CD4-positive, alpha-beta T cell (primary cell): ENCODE results near the gene FOXO1. TPM values are rescaled to one million over a fixed set of nuclear protein-coding genes. Genes with fewer than 3 reads are reported as not detected.

Experiments used
- ATAC-seq: fragments of 200-7000 bp; cut with Tn5 transposase; one replicate; pipeline ENCODE4 v1.10.0; 2022; ENCODE audit warnings: mild to moderate bottlenecking; ENCODE audit not compliant: poor library complexity
- CTCF ChIA-PET: fragments of 350-600 bp; sonication (Branson Sonifier 250); formaldehyde crosslinking; loops from one replicate; lab custom pipeline; 2021; ENCODE audit warnings: antibody characterized with exemption, inconsistent platforms; lab: Charles Lee
- POLR2A ChIA-PET: fragments of 350-600 bp; sonication (Branson Sonifier 250); formaldehyde crosslinking; loops from one replicate; lab custom pipeline; 2021; ENCODE audit warnings: antibody characterized with exemption, inconsistent platforms; lab: Charles Lee
- DNase-seq, 14 experiments: peaks; one replicate each; pipeline ENCODE4 v3.0.0-alpha.2; 2013 to 2020; ENCODE audit warnings: mixed read lengths in 2 of 14
- H3K27ac ChIP-seq, 2 donors: one replicate each; pipeline versions ENCODE4 v1.5.1 to v1.7.0; 2013; ENCODE audit warnings: low read length in 2 of 2, low read depth in 1 of 2, mild to moderate bottlenecking in 1 of 2
- H3K27me3 ChIP-seq, 2 experiments: 1 replicate in 1 of 2; 2 replicates in 1 of 2; pipeline versions ENCODE4 v1.6.1 to v1.7.0; 2013; ENCODE audit warnings: low read length in 2 of 2, control low read depth in 1 of 2, mild to moderate bottlenecking in 1 of 2, moderate library complexity in 1 of 2; ENCODE audit not compliant: insufficient read depth in 2 of 2, control insufficient read depth in 1 of 2
- H3K36me3 ChIP-seq: one replicate; pipeline ENCODE4 v1.6.1; 2013; ENCODE audit warnings: low read length, control low read depth; ENCODE audit not compliant: insufficient read depth
- H3K4me1 ChIP-seq: one replicate; pipeline ENCODE4 v1.6.1; 2013; ENCODE audit warnings: low read length, control low read depth; ENCODE audit not compliant: insufficient read depth
- H3K4me3 ChIP-seq: one replicate; pipeline ENCODE4 v1.5.1; 2013; ENCODE audit warnings: mild to moderate bottlenecking, low read length, moderate library complexity
- H3K9me3 ChIP-seq, 2 experiments: 1 replicate in 1 of 2; 2 replicates in 1 of 2; pipeline versions ENCODE4 v1.6.1 to v1.7.0; 2013; ENCODE audit warnings: low read length in 2 of 2, mild to moderate bottlenecking in 2 of 2, control low read depth in 1 of 2, moderate library complexity in 1 of 2; ENCODE audit not compliant: control insufficient read depth in 1 of 2, insufficient read depth in 1 of 2
- H3K27ac Mint-ChIP-seq: one replicate; pipeline ENCODE4 v1.8.0; 2020; ENCODE audit warnings: mixed read lengths
- H3K27me3 Mint-ChIP-seq: one replicate; pipeline ENCODE4 v1.8.0; 2021; ENCODE audit warnings: mixed read lengths
- H3K36me3 Mint-ChIP-seq: one replicate; pipeline ENCODE4 v1.8.0; 2021; ENCODE audit warnings: low read depth, mixed read lengths
- H3K4me1 Mint-ChIP-seq: one replicate; pipeline ENCODE4 v1.8.0; 2021; ENCODE audit warnings: low read depth, mixed read lengths
- H3K4me3 Mint-ChIP-seq: one replicate; pipeline ENCODE4 v1.8.0; 2020; ENCODE audit warnings: mild to moderate bottlenecking, mixed read lengths
- H3K9me3 Mint-ChIP-seq: one replicate; pipeline ENCODE4 v1.8.0; 2020; ENCODE audit warnings: mixed read lengths
- intact Hi-C, 2 experiments: fragments of 100-400 bp; cut with DNase I in 1 of 2; cut with micrococcal nuclease in 1 of 2; formaldehyde crosslinking; loops; one replicate each; pipeline versions ENCODE4 v1.15.1 to v1.9.0; 2023 to 2025; cut with DNase I, micrococcal nuclease
- total RNA-seq, 174 experiments: library from RNA in 2 of 174; stranded (reverse) in 2 of 174; gene quantifications; one replicate each; pipeline ENCODE4 v1.2.3 and lab custom pipeline; 2021 to 2026
- TF ChIP-seq, protein P1 (sequence below): fragments of 200-600 bp; IDR thresholded peaks from one replicate; pipeline ENCODE4 v1.8.0; 2022; ENCODE audit warnings: antibody characterized with exemption, mild to moderate bottlenecking

Gene FOXO1
- total RNA-seq, 2 experiments from 2014 or later: 93.1 to 101 TPM

DNA sequence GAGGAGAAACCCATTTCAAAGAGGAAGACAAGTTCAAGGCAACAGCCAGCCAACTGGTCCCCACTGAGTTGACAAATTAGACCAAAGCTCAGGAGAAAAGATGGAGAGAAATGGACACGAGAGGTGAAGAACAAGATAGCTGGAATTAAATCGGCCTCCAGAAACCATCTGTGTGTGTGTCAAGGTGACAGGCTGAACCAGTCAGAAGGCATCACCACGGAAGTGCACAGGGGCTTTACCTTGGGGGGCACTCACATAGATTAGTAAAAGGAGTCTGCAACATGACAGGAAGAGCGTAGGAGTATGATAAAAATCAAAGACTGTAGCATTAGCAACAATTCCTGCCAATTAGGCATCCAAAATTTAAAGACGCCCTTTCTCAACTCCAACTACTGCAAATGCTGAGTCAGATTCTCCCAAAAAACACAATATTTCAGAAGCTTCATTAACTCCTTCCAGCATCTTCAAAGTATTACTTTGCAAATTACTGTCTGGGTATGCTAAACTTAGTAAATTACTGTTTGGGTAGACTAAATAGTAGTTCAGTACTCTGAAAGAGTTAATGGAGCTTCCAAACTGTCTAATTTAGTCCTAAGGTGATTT is 66.2 kb downstream of the FOXO1 start:
- TF ChIP-seq, protein P1, sequence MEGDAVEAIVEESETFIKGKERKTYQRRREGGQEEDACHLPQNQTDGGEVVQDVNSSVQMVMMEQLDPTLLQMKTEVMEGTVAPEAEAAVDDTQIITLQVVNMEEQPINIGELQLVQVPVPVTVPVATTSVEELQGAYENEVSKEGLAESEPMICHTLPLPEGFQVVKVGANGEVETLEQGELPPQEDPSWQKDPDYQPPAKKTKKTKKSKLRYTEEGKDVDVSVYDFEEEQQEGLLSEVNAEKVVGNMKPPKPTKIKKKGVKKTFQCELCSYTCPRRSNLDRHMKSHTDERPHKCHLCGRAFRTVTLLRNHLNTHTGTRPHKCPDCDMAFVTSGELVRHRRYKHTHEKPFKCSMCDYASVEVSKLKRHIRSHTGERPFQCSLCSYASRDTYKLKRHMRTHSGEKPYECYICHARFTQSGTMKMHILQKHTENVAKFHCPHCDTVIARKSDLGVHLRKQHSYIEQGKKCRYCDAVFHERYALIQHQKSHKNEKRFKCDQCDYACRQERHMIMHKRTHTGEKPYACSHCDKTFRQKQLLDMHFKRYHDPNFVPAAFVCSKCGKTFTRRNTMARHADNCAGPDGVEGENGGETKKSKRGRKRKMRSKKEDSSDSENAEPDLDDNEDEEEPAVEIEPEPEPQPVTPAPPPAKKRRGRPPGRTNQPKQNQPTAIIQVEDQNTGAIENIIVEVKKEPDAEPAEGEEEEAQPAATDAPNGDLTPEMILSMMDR: no peak
- ChIA-PET POLR2A (interaction anchor here (0.7 to 2.9 kb wide), 5 partner anchors 9 to 120 kb away, joined by 3 to 14 read pairs (median 4); no protein-coding TSS in a partner anchor), CTCF (interaction anchor here (1.2 kb wide), 1 partner anchor 13 kb away, joined by 4 read pairs; no protein-coding TSS in a partner anchor)
- no peak overlapping the region for H3K4me3 ChIP-seq
- Mint-ChIP-seq H3K9me3 (no peaks in the 10 kb centered on the region), H3K27me3 (no peaks in the 10 kb centered on the region), H3K4me1 (peaks cover 92% of the 10 kb centered on the region), H3K4me3 (peak overlapping the region; percentile 67), H3K27ac (peak overlapping the region; percentile 72), H3K36me3 (no peaks in the 10 kb centered on the region)
- peak in 3 of 14 experiments; percentile 26 to 53 (median 38) for DNase-seq
- H3K36me3 ChIP-seq: peaks cover 2% of the 10 kb centered on the region
- no peaks in the 10 kb centered on the region for H3K9me3 ChIP-seq
- H3K27ac ChIP-seq: peak overlapping the region in 1 of 2 donors; percentile 4
- intact Hi-C loops: no loop called here
- peak; percentile 32 for ATAC-seq
- no peaks in the 10 kb centered on the region for H3K27me3 ChIP-seq
- peaks cover 52% of the 10 kb centered on the region for H3K4me1 ChIP-seq

DNA sequence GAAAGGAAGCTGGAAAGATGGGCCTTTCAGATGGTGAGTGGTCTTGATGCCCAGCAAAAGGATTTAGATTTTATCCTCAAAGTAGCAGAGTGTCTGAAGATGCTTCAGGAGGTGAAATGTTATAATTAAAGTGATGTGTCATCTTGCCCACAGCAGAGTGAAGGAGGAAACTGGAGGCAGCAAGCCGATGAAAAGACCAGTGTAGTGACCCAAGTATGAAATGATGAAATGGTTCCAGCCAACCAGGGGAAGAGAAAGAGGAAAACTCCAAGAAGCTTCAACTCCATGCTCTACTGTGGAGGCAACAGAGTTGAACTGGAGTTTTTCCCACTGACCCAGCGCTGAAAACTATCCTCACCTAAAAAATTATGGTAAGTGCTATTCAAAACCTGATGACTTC is 66.7 kb downstream of the FOXO1 start:
- Histone ChIP-seq H3K9me3 (no peaks in the 10 kb centered on the region), H3K27me3 (no peaks in the 10 kb centered on the region), H3K4me3 (no peak overlapping the region), H3K27ac (peak overlapping the region; percentile 4 to 15), H3K4me1 (peaks cover 52% of the 10 kb centered on the region), H3K36me3 (peaks cover 2% of the 10 kb centered on the region)
- no peaks in the 10 kb centered on the region for H3K36me3 Mint-ChIP-seq
- H3K4me3 Mint-ChIP-seq: peak overlapping the region; percentile 67
- H3K27me3 Mint-ChIP-seq: no peaks in the 10 kb centered on the region
- ChIA-PET POLR2A (interaction anchor here (0.7 to 2.9 kb wide), 4 partner anchors 9 to 119 kb away, joined by 3 to 14 read pairs (median 4); no protein-coding TSS in a partner anchor), CTCF (no interaction called here)
- H3K9me3 Mint-ChIP-seq: no peaks in the 10 kb centered on the region
- peaks cover 94% of the 10 kb centered on the region for H3K4me1 Mint-ChIP-seq
- TF ChIP-seq, protein P1: no peak
- ATAC-seq (no peak), DNase-seq (no peak)
- H3K27ac Mint-ChIP-seq: peak overlapping the region; percentile 72
- intact Hi-C loops: no loop called here

DNA sequence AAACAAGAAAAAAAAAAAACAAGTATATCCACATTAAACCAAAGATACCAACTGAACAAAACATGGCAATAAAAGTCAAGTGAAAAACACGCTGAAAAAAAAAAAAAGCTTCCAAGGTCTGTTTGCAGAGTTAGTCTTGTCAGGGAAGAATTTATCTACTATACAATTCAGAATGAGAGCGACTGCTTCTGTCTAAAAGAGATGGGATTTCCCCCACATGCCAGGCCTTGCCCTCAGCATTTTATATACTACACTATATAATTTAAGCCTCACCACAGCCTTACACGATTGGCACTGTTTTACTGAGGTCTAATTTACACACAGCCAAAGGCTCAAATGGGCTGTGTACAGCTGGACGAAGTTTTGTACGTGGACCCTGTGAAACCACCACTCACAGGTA is 67.3 kb downstream of the FOXO1 start:
- Histone ChIP-seq H3K27me3 (no peaks in the 10 kb centered on the region), H3K4me3 (no peak overlapping the region), H3K9me3 (no peaks in the 10 kb centered on the region), H3K36me3 (peaks cover 2% of the 10 kb centered on the region), H3K27ac (no peak overlapping the region), H3K4me1 (peaks cover 59% of the 10 kb centered on the region)
- Mint-ChIP-seq H3K4me3 (peak overlapping the region; percentile 61), H3K27me3 (no peaks in the 10 kb centered on the region), H3K36me3 (no peaks in the 10 kb centered on the region), H3K4me1 (peaks cover 94% of the 10 kb centered on the region), H3K27ac (peak overlapping the region; percentile 72), H3K9me3 (no peaks in the 10 kb centered on the region)
- ATAC-seq (no peak), DNase-seq (peak in 2 of 14 experiments; percentile 37 to 40)
- CTCF ChIA-PET: interaction anchor here (1.0 kb wide), 1 partner anchor 60 kb away, joined by 3 read pairs; no protein-coding TSS in a partner anchor
- TF ChIP-seq, protein P1: no peak
- POLR2A ChIA-PET: interaction anchor here (0.7 to 2.9 kb wide), 3 partner anchors 33 to 284 kb away, joined by 3 to 14 read pairs (median 3); no protein-coding TSS in a partner anchor
- intact Hi-C loops: no loop called here
